Fibroblast of lung (primary cell): ENCODE results near the gene WNT7B.

ENCODE experiments used
- EZH2 ChIP-seq: IDR thresholded peaks from 2 replicates; pipeline ENCODE4 v1.5.1; 2012; ENCODE audit warnings: low read length, control low read depth, mild to moderate bottlenecking; ENCODE audit errors: missing control alignments
- TF ChIP-seq, protein P1 (sequence below), 2 donors: IDR thresholded peaks in 1 of 2; conservative IDR thresholded peaks in 1 of 2; 1 replicate in 1 of 2; 2 replicates in 1 of 2; pipeline ENCODE4 v1.5.1; 2011 to 2012; ENCODE audit warnings: low read length in 2 of 2, control low read depth in 1 of 2, inconsistent platforms in 1 of 2, low read depth in 1 of 2, mild to moderate bottlenecking in 1 of 2

DNA sequence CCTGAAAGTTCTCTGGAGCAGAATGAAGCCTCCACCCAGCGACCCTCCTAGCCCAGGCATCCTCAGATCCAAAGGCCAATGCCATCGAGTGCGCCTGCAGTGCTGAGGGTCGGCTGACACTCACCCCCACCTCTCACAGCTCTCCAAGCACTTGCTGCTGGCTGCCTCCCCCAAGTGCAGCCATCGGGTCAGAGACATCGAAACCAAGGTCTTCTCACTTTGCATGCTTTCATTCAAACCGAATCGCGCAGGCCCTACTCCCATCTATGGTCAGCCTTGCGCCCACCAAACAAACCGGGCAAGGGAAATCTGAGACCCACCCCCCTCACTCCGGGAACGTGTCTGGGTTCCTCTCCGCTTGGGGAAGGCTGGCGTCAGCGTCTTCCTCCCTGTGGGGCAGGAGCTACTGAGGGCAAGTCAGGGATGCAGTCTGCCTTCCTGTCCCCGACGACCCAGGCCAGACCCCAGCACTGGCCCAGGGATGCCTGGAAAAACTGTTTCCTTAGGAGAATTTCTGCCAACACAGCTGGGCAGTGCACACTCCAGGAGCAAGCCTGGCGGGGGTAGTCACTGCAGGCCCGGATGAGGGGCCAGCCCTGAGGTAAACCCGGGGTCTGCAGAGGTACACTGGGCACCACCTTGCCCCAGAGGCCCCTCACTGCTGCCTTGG is 7.0 kb downstream of the WNT7B start:
- TF ChIP-seq, protein P1, sequence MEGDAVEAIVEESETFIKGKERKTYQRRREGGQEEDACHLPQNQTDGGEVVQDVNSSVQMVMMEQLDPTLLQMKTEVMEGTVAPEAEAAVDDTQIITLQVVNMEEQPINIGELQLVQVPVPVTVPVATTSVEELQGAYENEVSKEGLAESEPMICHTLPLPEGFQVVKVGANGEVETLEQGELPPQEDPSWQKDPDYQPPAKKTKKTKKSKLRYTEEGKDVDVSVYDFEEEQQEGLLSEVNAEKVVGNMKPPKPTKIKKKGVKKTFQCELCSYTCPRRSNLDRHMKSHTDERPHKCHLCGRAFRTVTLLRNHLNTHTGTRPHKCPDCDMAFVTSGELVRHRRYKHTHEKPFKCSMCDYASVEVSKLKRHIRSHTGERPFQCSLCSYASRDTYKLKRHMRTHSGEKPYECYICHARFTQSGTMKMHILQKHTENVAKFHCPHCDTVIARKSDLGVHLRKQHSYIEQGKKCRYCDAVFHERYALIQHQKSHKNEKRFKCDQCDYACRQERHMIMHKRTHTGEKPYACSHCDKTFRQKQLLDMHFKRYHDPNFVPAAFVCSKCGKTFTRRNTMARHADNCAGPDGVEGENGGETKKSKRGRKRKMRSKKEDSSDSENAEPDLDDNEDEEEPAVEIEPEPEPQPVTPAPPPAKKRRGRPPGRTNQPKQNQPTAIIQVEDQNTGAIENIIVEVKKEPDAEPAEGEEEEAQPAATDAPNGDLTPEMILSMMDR (conservative IDR thresholded peaks at IDR 0.05 in 1 of 2, IDR thresholded peaks at IDR 0.05 in 1 of 2; ENCODE audit: low read depth in 1 of 2, low read length in 2 of 2) = no peak
- TF ChIP-seq EZH2 = no peak
